Measurements from ENCODE around the gene GJA3. TPM values are rescaled to one million over a fixed set of nuclear protein-coding genes. Genes with fewer than 3 reads are reported as not detected.
A peak's percentile ranks its signal among the peaks of the same experiment; 100 is the strongest.

The GJA3 gene
- total and polyA plus RNA-seq, 2 donors (not counting 1 experiment from before 2014, with no cell fraction given), result 0.33 to 0.44 TPM

- Histone ChIP-seq H3K27ac (ENCODE audit: insufficient read depth, low read length) (no peak overlapping the region), H3K79me2 (ENCODE audit: control insufficient read depth, insufficient read depth, low read length) (no peaks in the 10 kb centered on the region), H4K20me1 (ENCODE audit: control insufficient read depth, extremely low read depth, insufficient read depth, low read length) (no peaks in the 10 kb centered on the region), H3K9me3 (ENCODE audit: control insufficient read depth, insufficient read depth, low read depth, low read length) (no peaks in the 10 kb centered on the region), H3K4me1 (ENCODE audit: control insufficient read depth, extremely low read depth, insufficient read depth, low read length) (no peaks in the 10 kb centered on the region), H3K9ac (ENCODE audit: insufficient read depth, low read length) (no peak overlapping the region), H3K36me3 (ENCODE audit: control insufficient read depth, insufficient read depth, low read length) (no peaks in the 10 kb centered on the region), H2AFZ (ENCODE audit: low read length) (no peak overlapping the region), H3K27me3 (ENCODE audit: control insufficient read depth, insufficient read depth, low read length) (peaks cover 24% of the 10 kb centered on the region), H3K4me3 (replicated peaks in 1 of 4; ENCODE audit: control extremely low read depth in 1 of 4, insufficient read depth in 1 of 4, low read depth in 3 of 4, low read length in 4 of 4) (no peak overlapping the region), H3K4me2 (ENCODE audit: extremely low read depth, insufficient read depth, low read length) (no peak overlapping the region)
- no peak for TF ChIP-seq EZH2 (IDR thresholded peaks at IDR 0.05; ENCODE audit: low read length, missing control alignments)
- TF ChIP-seq, protein P1, sequence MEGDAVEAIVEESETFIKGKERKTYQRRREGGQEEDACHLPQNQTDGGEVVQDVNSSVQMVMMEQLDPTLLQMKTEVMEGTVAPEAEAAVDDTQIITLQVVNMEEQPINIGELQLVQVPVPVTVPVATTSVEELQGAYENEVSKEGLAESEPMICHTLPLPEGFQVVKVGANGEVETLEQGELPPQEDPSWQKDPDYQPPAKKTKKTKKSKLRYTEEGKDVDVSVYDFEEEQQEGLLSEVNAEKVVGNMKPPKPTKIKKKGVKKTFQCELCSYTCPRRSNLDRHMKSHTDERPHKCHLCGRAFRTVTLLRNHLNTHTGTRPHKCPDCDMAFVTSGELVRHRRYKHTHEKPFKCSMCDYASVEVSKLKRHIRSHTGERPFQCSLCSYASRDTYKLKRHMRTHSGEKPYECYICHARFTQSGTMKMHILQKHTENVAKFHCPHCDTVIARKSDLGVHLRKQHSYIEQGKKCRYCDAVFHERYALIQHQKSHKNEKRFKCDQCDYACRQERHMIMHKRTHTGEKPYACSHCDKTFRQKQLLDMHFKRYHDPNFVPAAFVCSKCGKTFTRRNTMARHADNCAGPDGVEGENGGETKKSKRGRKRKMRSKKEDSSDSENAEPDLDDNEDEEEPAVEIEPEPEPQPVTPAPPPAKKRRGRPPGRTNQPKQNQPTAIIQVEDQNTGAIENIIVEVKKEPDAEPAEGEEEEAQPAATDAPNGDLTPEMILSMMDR (conservative IDR thresholded peaks at IDR 0.05 in 1 of 2, IDR thresholded peaks at IDR 0.05 in 1 of 2; ENCODE audit: low read depth in 1 of 2, low read length in 2 of 2), result no peak
- no peak for DNase-seq (ENCODE audit: low read depth in 2 of 2)
These were observed 23.0 kb downstream of the GJA3 start for GRCh38 chr13:20137875-20138274.

GRCh38 chr13:20136781-20137703 lies 23.8 kb downstream of the GJA3 start:
- Histone ChIP-seq H3K27me3 (ENCODE audit: control insufficient read depth, insufficient read depth, low read length) (peaks cover 17% of the 10 kb centered on the region), H3K9ac (ENCODE audit: insufficient read depth, low read length) (no peak overlapping the region), H3K36me3 (ENCODE audit: control insufficient read depth, insufficient read depth, low read length) (no peaks in the 10 kb centered on the region), H3K4me3 (replicated peaks in 1 of 4; ENCODE audit: control extremely low read depth in 1 of 4, insufficient read depth in 1 of 4, low read depth in 3 of 4, low read length in 4 of 4) (peak overlapping the region in 1 of 4 experiments; percentile 32), H3K4me1 (ENCODE audit: control insufficient read depth, extremely low read depth, insufficient read depth, low read length) (no peaks in the 10 kb centered on the region), H4K20me1 (ENCODE audit: control insufficient read depth, extremely low read depth, insufficient read depth, low read length) (no peaks in the 10 kb centered on the region), H3K4me2 (ENCODE audit: extremely low read depth, insufficient read depth, low read length) (peak overlapping the region; percentile 39), H2AFZ (ENCODE audit: low read length) (peak overlapping the region; percentile 0), H3K27ac (ENCODE audit: insufficient read depth, low read length) (no peak overlapping the region), H3K9me3 (ENCODE audit: control insufficient read depth, insufficient read depth, low read depth, low read length) (no peaks in the 10 kb centered on the region), H3K79me2 (ENCODE audit: control insufficient read depth, insufficient read depth, low read length) (no peaks in the 10 kb centered on the region)
- peak; percentile 9 to 18 for DNase-seq (ENCODE audit: low read depth in 2 of 2)
- TF ChIP-seq, protein P1 (conservative IDR thresholded peaks at IDR 0.05 in 1 of 2, IDR thresholded peaks at IDR 0.05 in 1 of 2; ENCODE audit: low read depth in 1 of 2, low read length in 2 of 2), result peak; percentile 38 to 63
- TF ChIP-seq EZH2 (IDR thresholded peaks at IDR 0.05; ENCODE audit: low read length, missing control alignments), result no peak

GRCh38 chr13:20134732-20135131 lies 26.1 kb downstream of the GJA3 start:
- no peak overlapping the region for H3K4me2 ChIP-seq (ENCODE audit: extremely low read depth, insufficient read depth, low read length)
- no peak overlapping the region for H3K27ac ChIP-seq (ENCODE audit: insufficient read depth, low read length)
- H3K36me3 ChIP-seq (ENCODE audit: control insufficient read depth, insufficient read depth, low read length), result no peaks in the 10 kb centered on the region
- H4K20me1 ChIP-seq (ENCODE audit: control insufficient read depth, extremely low read depth, insufficient read depth, low read length), result no peaks in the 10 kb centered on the region
- no peak overlapping the region for H2AFZ ChIP-seq (ENCODE audit: low read length)
- no peaks in the 10 kb centered on the region for H3K4me1 ChIP-seq (ENCODE audit: control insufficient read depth, extremely low read depth, insufficient read depth, low read length)
- H3K4me3 ChIP-seq (replicated peaks in 1 of 4; ENCODE audit: control extremely low read depth in 1 of 4, insufficient read depth in 1 of 4, low read depth in 3 of 4, low read length in 4 of 4), result no peak overlapping the region
- no peaks in the 10 kb centered on the region for H3K79me2 ChIP-seq (ENCODE audit: control insufficient read depth, insufficient read depth, low read length)
- H3K9ac ChIP-seq (ENCODE audit: insufficient read depth, low read length), result no peak overlapping the region
- H3K9me3 ChIP-seq (ENCODE audit: control insufficient read depth, insufficient read depth, low read depth, low read length), result no peaks in the 10 kb centered on the region
- DNase-seq (ENCODE audit: low read depth in 2 of 2), result no peak
- peaks cover 4% of the 10 kb centered on the region for H3K27me3 ChIP-seq (ENCODE audit: control insufficient read depth, insufficient read depth, low read length)
- TF ChIP-seq, protein P1 (conservative IDR thresholded peaks at IDR 0.05 in 1 of 2, IDR thresholded peaks at IDR 0.05 in 1 of 2; ENCODE audit: low read depth in 1 of 2, low read length in 2 of 2), result no peak
- TF ChIP-seq EZH2 (IDR thresholded peaks at IDR 0.05; ENCODE audit: low read length, missing control alignments), result no peak
